Activated naive CD8-positive, alpha-beta T cell treated with anti-CD3 and anti-CD28 coated beads for 36 hours (primary cell): ENCODE data around the gene HYI. TPM values are rescaled to one million over a fixed set of nuclear protein-coding genes. Genes with fewer than 3 reads are reported as not detected.
A peak's percentile ranks its signal among the peaks of the same experiment; 100 is the strongest.

Source experiments
- DNase-seq: peaks from one replicate; pipeline ENCODE4 v3.0.0; 2021
- H3K27ac Mint-ChIP-seq: one replicate; pipeline ENCODE4 v1.8.0; 2022; ENCODE audit warnings: mild to moderate bottlenecking, moderate library complexity, mixed read lengths
- H3K27me3 Mint-ChIP-seq: one replicate; pipeline ENCODE4 v1.8.0; 2022; ENCODE audit warnings: mild to moderate bottlenecking, mixed read lengths
- H3K36me3 Mint-ChIP-seq: one replicate; pipeline ENCODE4 v1.8.0; 2021; ENCODE audit warnings: mild to moderate bottlenecking, mixed read lengths
- H3K4me1 Mint-ChIP-seq: one replicate; pipeline ENCODE4 v1.8.0; 2021; ENCODE audit warnings: mixed read lengths
- H3K4me3 Mint-ChIP-seq: one replicate; pipeline ENCODE4 v1.8.0; 2022; ENCODE audit warnings: mild to moderate bottlenecking, moderate library complexity, mixed read lengths
- H3K9me3 Mint-ChIP-seq: one replicate; pipeline ENCODE4 v1.8.0; 2022; ENCODE audit warnings: mixed read lengths
- total RNA-seq, 2 experiments: library from RNA; stranded (reverse); gene quantifications; one replicate each; pipeline ENCODE4 v1.2.3, GENCODE V29; 2021

HYI gene
- total RNA-seq, 2 experiments from 2014 or later: 4.3 to 5.6 TPM

- H3K27me3 Mint-ChIP-seq: no peaks in the 10 kb centered on the region
These were observed 11.0 kb downstream of the HYI start for GRCh38 chr1:43442756-43443155.

GRCh38 chr1:43441894-43442637 lies 11.7 kb downstream of the HYI start:
- no peak for DNase-seq
- H3K27ac Mint-ChIP-seq: no peak overlapping the region
- no peaks in the 10 kb centered on the region for H3K9me3 Mint-ChIP-seq
- no peak overlapping the region for H3K4me3 Mint-ChIP-seq
- peaks cover 7% of the 10 kb centered on the region for H3K36me3 Mint-ChIP-seq
- H3K27me3 Mint-ChIP-seq: no peaks in the 10 kb centered on the region
- H3K4me1 Mint-ChIP-seq: no peaks in the 10 kb centered on the region

More at GRCh38 chr1:43442756-43443155, 11.0 kb downstream of the HYI start:
- H3K9me3 Mint-ChIP-seq: no peaks in the 10 kb centered on the region
- peaks cover 12% of the 10 kb centered on the region for H3K36me3 Mint-ChIP-seq
- H3K4me1 Mint-ChIP-seq: no peaks in the 10 kb centered on the region
- no peak overlapping the region for H3K4me3 Mint-ChIP-seq
- DNase-seq: no peak
- no peak overlapping the region for H3K27ac Mint-ChIP-seq

- Mint-ChIP-seq H3K27ac (no peak overlapping the region), H3K4me1 (no peaks in the 10 kb centered on the region), H3K4me3 (no peak overlapping the region), H3K9me3 (no peaks in the 10 kb centered on the region), H3K36me3 (peaks cover 4% of the 10 kb centered on the region), H3K27me3 (no peaks in the 10 kb centered on the region)
- no peak for DNase-seq
These were observed 12.4 kb downstream of the HYI start for GRCh38 chr1:43441166-43441893.

- Mint-ChIP-seq H3K27me3 (no peaks in the 10 kb centered on the region), H3K4me1 (peaks cover 3% of the 10 kb centered on the region), H3K4me3 (no peak overlapping the region), H3K27ac (no peak overlapping the region), H3K9me3 (no peaks in the 10 kb centered on the region), H3K36me3 (peaks cover 4% of the 10 kb centered on the region)
- no peak for DNase-seq
These were observed 13.4 kb downstream of the HYI start for GRCh38 chr1:43440358-43440757.

DNA sequence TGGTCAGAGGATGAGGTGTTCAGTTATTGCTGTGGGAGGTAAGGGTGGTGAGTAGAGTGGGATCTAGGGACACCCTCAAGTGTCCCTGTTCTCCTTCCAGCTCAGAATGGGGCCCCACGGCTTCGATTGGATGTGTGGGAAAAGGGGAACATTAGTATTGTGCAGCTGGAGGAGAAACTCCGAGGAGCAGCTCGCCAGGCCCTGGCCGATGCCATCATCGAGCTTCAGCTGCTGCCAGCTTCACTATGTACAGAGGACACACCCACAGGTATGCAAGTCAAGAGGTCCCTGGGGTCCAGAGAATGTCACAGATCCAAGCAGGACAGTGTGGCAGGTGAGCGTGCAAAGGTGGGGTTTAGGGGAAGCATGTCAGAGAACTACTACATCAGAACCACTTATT lies 13.9 kb downstream of the HYI start:
- Mint-ChIP-seq H3K27me3 (no peaks in the 10 kb centered on the region), H3K4me1 (peaks cover 4% of the 10 kb centered on the region), H3K27ac (no peak overlapping the region), H3K4me3 (no peak overlapping the region), H3K36me3 (peaks cover 4% of the 10 kb centered on the region), H3K9me3 (no peaks in the 10 kb centered on the region)
- no peak for DNase-seq

GRCh38 chr1:43438953-43439581 lies 14.7 kb downstream of the HYI start:
- Mint-ChIP-seq H3K27ac (no peak overlapping the region), H3K4me3 (no peak overlapping the region), H3K36me3 (peaks cover 4% of the 10 kb centered on the region), H3K27me3 (no peaks in the 10 kb centered on the region), H3K9me3 (no peaks in the 10 kb centered on the region), H3K4me1 (peaks cover 4% of the 10 kb centered on the region)
- DNase-seq: no peak

GRCh38 chr1:43438576-43438952 lies 15.2 kb downstream of the HYI start:
- Mint-ChIP-seq H3K4me1 (peaks cover 4% of the 10 kb centered on the region), H3K4me3 (no peak overlapping the region), H3K9me3 (no peaks in the 10 kb centered on the region), H3K36me3 (peaks cover 2% of the 10 kb centered on the region), H3K27ac (no peak overlapping the region), H3K27me3 (no peaks in the 10 kb centered on the region)
- no peak for DNase-seq

DNA sequence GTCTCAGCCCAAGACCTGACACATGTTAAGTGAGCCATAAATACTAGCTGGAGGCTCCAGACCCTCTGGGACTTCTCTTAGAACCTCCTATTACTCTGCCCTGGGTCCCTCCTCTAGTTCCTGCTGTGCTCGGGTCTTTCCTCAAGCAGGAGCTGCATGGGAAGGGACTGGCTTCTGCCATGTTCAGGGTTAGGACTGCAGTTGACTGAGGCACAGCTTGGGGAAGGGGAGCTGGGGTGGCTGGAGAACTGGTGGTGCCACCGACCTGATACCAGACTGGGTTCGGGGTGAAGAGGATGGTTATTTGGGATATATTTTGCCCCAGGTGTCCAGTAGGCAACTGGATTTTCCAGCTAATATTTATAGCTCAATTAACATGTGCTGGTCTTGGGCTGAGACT lies 15.7 kb downstream of the HYI start:
- Mint-ChIP-seq H3K4me1 (peaks cover 4% of the 10 kb centered on the region), H3K27me3 (no peaks in the 10 kb centered on the region), H3K9me3 (no peaks in the 10 kb centered on the region), H3K36me3 (peaks cover 2% of the 10 kb centered on the region), H3K27ac (no peak overlapping the region), H3K4me3 (no peak overlapping the region)
- DNase-seq: no peak

- Mint-ChIP-seq H3K9me3 (no peaks in the 10 kb centered on the region), H3K4me1 (peaks cover 4% of the 10 kb centered on the region), H3K36me3 (peaks cover 2% of the 10 kb centered on the region), H3K27ac (no peak overlapping the region), H3K27me3 (no peaks in the 10 kb centered on the region), H3K4me3 (no peak overlapping the region)
- DNase-seq: no peak
These were observed 16.4 kb downstream of the HYI start for GRCh38 chr1:43437031-43437973.

GRCh38 chr1:43436371-43436770 lies 17.4 kb downstream of the HYI start:
- H3K27ac Mint-ChIP-seq: peak overlapping the region; percentile 6

DNA sequence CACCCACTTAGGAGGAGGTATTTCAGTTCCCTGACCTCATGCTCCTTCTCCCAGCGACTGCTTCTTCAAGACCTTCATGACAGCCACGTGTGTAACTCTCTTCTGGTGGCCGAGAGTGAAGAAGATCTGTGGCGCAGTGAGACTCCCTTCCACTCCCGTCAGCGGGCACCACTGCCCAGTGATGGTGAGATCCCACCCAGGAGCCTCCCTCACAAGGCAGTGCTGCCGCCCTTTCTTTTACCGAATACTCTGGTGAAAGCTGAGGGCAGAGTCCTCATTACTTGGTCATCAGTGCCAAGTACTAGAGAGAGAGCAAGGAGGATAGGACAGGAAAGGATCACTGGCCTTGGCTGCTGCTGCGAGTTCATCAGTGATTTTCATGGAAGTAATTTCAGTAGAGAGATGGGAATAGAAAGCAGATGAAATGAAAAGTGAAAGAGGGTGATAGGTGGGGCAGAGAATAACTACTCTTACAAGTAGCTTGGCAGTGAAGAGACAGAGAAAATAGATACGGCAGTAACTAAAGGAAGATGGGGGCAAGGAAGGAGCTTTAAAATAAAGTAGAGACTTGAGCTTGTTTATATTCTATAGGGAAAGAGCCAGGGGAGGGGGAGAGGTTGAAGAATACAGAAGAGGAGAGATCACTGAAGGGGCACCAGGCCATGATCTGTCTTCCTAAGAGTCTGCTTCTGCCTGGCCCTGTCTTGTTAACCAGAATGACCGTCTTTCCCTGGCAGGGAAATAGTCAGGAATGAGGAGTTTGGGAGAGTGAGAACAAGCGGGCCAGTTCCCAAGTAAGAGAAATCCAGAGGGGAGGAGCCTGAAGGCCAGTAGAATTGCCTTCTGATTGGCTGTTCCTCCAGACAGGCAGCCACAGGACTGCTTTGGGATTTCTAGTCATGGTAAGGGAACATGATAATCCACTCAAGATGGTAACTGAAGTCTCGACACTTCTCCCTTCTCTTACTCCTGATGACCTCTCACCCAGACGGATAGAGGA lies 18.3 kb downstream of the HYI start:
- Mint-ChIP-seq H3K4me1 (peaks cover 4% of the 10 kb centered on the region), H3K9me3 (no peaks in the 10 kb centered on the region), H3K27me3 (no peaks in the 10 kb centered on the region), H3K27ac (peak overlapping the region; percentile 66), H3K4me3 (no peak overlapping the region), H3K36me3 (peaks cover 2% of the 10 kb centered on the region)
- no peak for DNase-seq

More at GRCh38 chr1:43436371-43436770, 17.4 kb downstream of the HYI start:
- Mint-ChIP-seq H3K4me3 (no peak overlapping the region), H3K9me3 (no peaks in the 10 kb centered on the region), H3K27me3 (no peaks in the 10 kb centered on the region), H3K4me1 (peaks cover 4% of the 10 kb centered on the region), H3K36me3 (peaks cover 2% of the 10 kb centered on the region)
- DNase-seq: no peak

GRCh38 chr1:43434256-43434655 lies 19.5 kb downstream of the HYI start:
- Mint-ChIP-seq H3K36me3 (peaks cover 2% of the 10 kb centered on the region), H3K4me1 (peaks cover 4% of the 10 kb centered on the region), H3K27me3 (no peaks in the 10 kb centered on the region), H3K27ac (no peak overlapping the region), H3K4me3 (no peak overlapping the region), H3K9me3 (no peaks in the 10 kb centered on the region)
- DNase-seq: no peak

DNA sequence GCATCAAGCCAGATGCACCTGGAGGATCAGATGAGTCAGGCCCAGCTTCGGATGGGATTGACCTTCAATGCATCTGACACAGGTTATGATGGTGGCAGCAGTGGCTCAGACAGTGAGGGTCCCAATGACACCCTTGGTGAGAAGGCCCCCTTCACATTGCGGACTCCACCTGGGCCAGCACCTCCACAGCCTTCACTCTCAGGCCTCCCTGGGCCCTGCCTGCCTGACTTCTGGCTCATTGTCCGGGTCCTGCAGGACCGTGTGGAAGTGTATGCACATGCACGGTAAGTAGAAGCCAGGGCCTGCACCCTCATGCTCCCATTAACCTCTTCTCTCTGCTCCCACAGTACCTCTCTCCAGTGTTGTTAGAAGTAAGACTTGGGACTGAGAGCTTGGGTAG lies 20.8 kb downstream of the HYI start:
- no peaks in the 10 kb centered on the region for H3K36me3 Mint-ChIP-seq
- H3K27ac Mint-ChIP-seq: no peak overlapping the region

More for the DNA sequence above, 20.8 kb downstream of the HYI start:
- Mint-ChIP-seq H3K27me3 (no peaks in the 10 kb centered on the region), H3K4me3 (no peak overlapping the region), H3K9me3 (no peaks in the 10 kb centered on the region), H3K4me1 (peaks cover 4% of the 10 kb centered on the region)
- DNase-seq: no peak
